ENCODE measurements around the gene KRT77.

KRT77 gene

GRCh38 chr12:52645120-52645761 lies 58.1 kb downstream of the KRT77 start:
- peak overlapping the region; percentile 25 for H3K4me3 ChIP-seq (ENCODE audit: low read length)
- DNase-seq (ENCODE audit: low read depth, low spot score) = peak; percentile 99

DNA sequence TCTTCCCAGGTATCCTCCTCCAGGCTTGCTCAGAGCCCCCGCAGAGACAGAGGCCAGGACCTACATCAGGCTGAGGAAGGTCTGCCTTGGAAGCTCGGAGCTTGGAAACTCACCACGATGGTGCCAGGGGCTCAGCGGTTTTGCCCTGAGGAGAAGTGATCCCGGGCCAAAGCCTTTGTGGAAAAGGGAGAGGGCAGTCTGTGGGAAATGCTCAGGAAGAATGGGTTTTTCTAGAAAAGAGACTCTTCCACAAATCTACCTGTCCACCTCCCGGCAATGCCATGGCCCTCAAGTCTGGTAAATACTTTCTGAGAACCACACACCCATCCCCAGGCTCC lies 59.3 kb downstream of the KRT77 start:
- no peak overlapping the region for H3K4me3 ChIP-seq (ENCODE audit: low read length)

DNA sequence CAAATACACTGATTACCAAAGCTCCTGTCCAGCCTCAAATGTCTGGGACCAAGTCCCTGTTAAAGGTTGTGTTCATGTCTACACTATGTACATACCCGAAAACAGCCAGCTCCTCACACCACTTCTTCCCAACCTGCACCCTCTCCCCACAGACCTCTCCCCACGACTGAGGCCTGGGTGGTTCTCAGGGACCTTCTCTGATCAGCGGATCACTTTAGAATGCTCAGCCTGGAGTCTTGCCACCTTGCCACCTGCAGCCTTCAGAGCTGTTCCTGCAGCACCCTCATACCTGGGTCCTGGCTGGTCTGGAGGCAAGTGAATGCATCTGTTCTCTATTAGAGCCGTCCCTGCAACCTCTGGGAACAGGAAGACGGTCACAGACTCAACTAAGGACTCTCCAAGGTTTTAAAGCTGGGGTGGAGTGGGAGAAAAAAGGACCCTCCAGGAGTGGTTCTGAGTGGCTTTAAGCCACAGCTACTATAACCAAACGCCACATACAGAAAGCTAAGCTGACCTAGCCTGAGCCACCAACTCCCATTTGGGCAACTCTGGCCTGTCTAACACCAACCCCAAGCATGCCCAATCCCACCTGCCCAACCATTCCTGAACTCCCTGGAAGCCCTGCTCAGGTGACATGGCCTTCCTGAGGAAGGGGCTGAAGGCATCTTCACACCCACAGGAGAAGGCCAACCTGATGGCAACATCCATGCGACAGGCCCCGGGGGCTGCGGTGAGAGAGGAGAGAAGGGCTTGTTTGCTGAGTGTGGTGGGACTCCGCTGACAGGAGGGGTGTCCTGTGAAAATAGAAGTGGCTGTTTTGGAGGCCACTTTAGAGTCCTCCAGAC lies 59.9 kb downstream of the KRT77 start:
- H3K4me3 ChIP-seq (ENCODE audit: low read length) = no peak overlapping the region
- no peak for DNase-seq (ENCODE audit: low read depth, low spot score)

More for the DNA sequence above, 59.3 kb downstream of the KRT77 start:
- no peak for DNase-seq (ENCODE audit: low read depth, low spot score)

GRCh38 chr12:52641468-52641867 lies 61.9 kb downstream of the KRT77 start:
- no peak overlapping the region for H3K4me3 ChIP-seq (ENCODE audit: low read length)
- DNase-seq (ENCODE audit: low read depth, low spot score) = no peak
